HCT116 (cell line): ENCODE measurements around the gene RIMS1. TPM values are rescaled to one million over a fixed set of nuclear protein-coding genes. Genes with fewer than 3 reads are reported as not detected.

Source experiments
- ATAC-seq: fragments of 200-7000 bp; cut with Tn5 transposase; 2 replicates; pipeline ENCODE4 v1.9.1; 2020; ENCODE audit warnings: mild to moderate bottlenecking, moderate library complexity
- BruUV-seq: library from RNA; stranded (reverse); fragments of 400-500 nt; replicated peaks from 2 replicates; lab custom pipeline; 2021; lab: Mats Ljungman, UMichigan
- CTCF ChIA-PET: fragments of 300-600 bp; sonication (Branson Sonifier 250); formaldehyde crosslinking; loops from one replicate; lab custom pipeline; 2021; ENCODE audit warnings: antibody characterized with exemption; lab: Charles Lee
- POLR2A ChIA-PET: fragments of 300-600, 350-600 bp; sonication (Branson Sonifier 250); formaldehyde crosslinking; loops from one replicate; lab custom pipeline; 2021; ENCODE audit warnings: antibody characterized with exemption; lab: Charles Lee
- RAD21 ChIA-PET, 2 experiments: fragments of 300-600 bp; sonication (Branson Sonifier 250); formaldehyde crosslinking; loops; one replicate each; lab custom pipeline; 2023; ENCODE audit warnings: low total read pairs in 2 of 2; ENCODE audit not compliant: uncharacterized antibody in 2 of 2, unreplicated experiment in 2 of 2, low non-redundant PET in 1 of 2; lab: Charles Lee
- DNase-seq: peaks from one replicate; pipeline ENCODE4 v3.0.0-alpha.2; 2010; ENCODE audit warnings: low read depth, low spot score
- H2AFZ ChIP-seq: fragments of 200-600 bp; shearing (Covaris generic), sonication (generic); 2 replicates; pipeline ENCODE4 v1.6.1; 2017; ENCODE audit warnings: low read depth, mixed run types, mixed read lengths, antibody characterized with exemption, low read length; ENCODE audit not compliant: poor library complexity, severe bottlenecking
- H3K27ac ChIP-seq: 2 replicates; pipeline ENCODE4 v1.5.1; 2012; ENCODE audit warnings: low read depth, low read length
- H3K27me3 ChIP-seq: fragments of 200-600 bp; sonication (generic); 2 replicates; pipeline ENCODE4 v1.6.1; 2016; ENCODE audit warnings: mixed run types, low read length, mixed read lengths; ENCODE audit not compliant: insufficient read depth
- H3K36me3 ChIP-seq, 2 experiments: fragments of 200-500 bp in 1 of 2; fragments of 200-600 bp in 1 of 2; sonication (Bioruptor generic) in 1 of 2; sonication (generic) in 1 of 2; 2 replicates each; pipeline versions ENCODE4 v1.5.1 to v1.6.1; 2014 to 2016; ENCODE audit warnings: low read length in 2 of 2, inconsistent platforms in 1 of 2, mixed read lengths in 1 of 2, mixed run types in 1 of 2; ENCODE audit not compliant: insufficient read depth in 2 of 2, control insufficient read depth in 1 of 2
- H3K4me1 ChIP-seq, 2 experiments: fragments of 200-600 bp in 1 of 2; sonication (generic) in 1 of 2; 2 replicates each; pipeline versions ENCODE4 v1.5.1 to v1.6.1; 2012 to 2017; ENCODE audit warnings: low read length in 2 of 2, inconsistent platforms in 1 of 2, mild to moderate bottlenecking in 1 of 2, mixed read lengths in 1 of 2, mixed run types in 1 of 2, moderate library complexity in 1 of 2; ENCODE audit not compliant: insufficient read depth in 2 of 2, control insufficient read depth in 1 of 2
- H3K4me2 ChIP-seq: fragments of 200-600 bp; sonication (generic); 2 replicates; pipeline ENCODE4 v1.6.1; 2017; ENCODE audit warnings: mixed run types, low read length, mixed read lengths
- H3K4me3 ChIP-seq, 2 experiments: fragments of 200-600 bp in 1 of 2; sonication (generic) in 1 of 2; replicated peaks in 1 of 2; 2 replicates each; pipeline ENCODE4 v1.5.1; 2011 to 2016; ENCODE audit warnings: low read length in 2 of 2, control low read depth in 1 of 2, low read depth in 1 of 2, mild to moderate bottlenecking in 1 of 2, mixed read lengths in 1 of 2, mixed run types in 1 of 2
- H3K79me2 ChIP-seq: fragments of 200-600 bp; sonication (generic); 2 replicates; pipeline ENCODE4 v1.6.1; 2017; ENCODE audit warnings: mild to moderate bottlenecking, mixed run types, low read length, moderate library complexity, mixed read lengths; ENCODE audit not compliant: insufficient read depth
- H3K9ac ChIP-seq: fragments of 200-600 bp; sonication (generic); 2 replicates; pipeline ENCODE4 v1.6.1; 2016; ENCODE audit warnings: low read length, mixed read lengths
- H3K9me2 ChIP-seq: fragments of 200-600 bp; sonication (generic), shearing (Covaris generic); 2 replicates; pipeline ENCODE4 v1.6.1; 2017; ENCODE audit warnings: mixed run types, mild to moderate bottlenecking, moderate library complexity; ENCODE audit not compliant: insufficient read depth
- H3K9me3 ChIP-seq, 2 experiments: fragments of 200-500 bp in 1 of 2; fragments of 200-600 bp in 1 of 2; sonication (Bioruptor generic) in 1 of 2; sonication (generic) in 1 of 2; 2 replicates each; pipeline ENCODE4 v1.6.1; 2014 to 2017; ENCODE audit warnings: low read length in 2 of 2, mixed read lengths in 2 of 2, inconsistent platforms in 1 of 2, low read depth in 1 of 2, mild to moderate bottlenecking in 1 of 2, mixed run types in 1 of 2, moderate library complexity in 1 of 2; ENCODE audit not compliant: control insufficient read depth in 1 of 2, insufficient read depth in 1 of 2
- H4K20me1 ChIP-seq: fragments of 200-600 bp; sonication (generic), shearing (Covaris generic); 2 replicates; pipeline ENCODE4 v1.6.1; 2017; ENCODE audit warnings: mixed run types, mild to moderate bottlenecking, moderate library complexity; ENCODE audit not compliant: insufficient read depth
- POLR2A ChIP-seq: IDR thresholded peaks from 2 replicates; pipeline ENCODE4 v1.7.0; 2011; ENCODE audit warnings: borderline replicate concordance; ENCODE audit not compliant: insufficient read depth, insufficient read length; ENCODE audit errors: extremely low read depth
- REST ChIP-seq: IDR thresholded peaks from 2 replicates; pipeline ENCODE4 v1.6.1; 2012; ENCODE audit warnings: low read depth
- SIN3A ChIP-seq: IDR thresholded peaks from 2 replicates; pipeline ENCODE4 v1.6.1; 2012; ENCODE audit warnings: low read depth
- SP1 ChIP-seq: IDR thresholded peaks from 2 replicates; pipeline ENCODE4 v1.6.1; 2012; ENCODE audit warnings: low read depth
- YY1 ChIP-seq: IDR thresholded peaks from 2 replicates; pipeline ENCODE4 v1.6.1; 2011; ENCODE audit warnings: low read length, low read depth, moderate library complexity, mild to moderate bottlenecking; ENCODE audit not compliant: insufficient replicate concordance; ENCODE audit errors: extremely low read depth
- intact Hi-C: fragments of 100-400 bp; cut with micrococcal nuclease; formaldehyde crosslinking; loops from 2 replicates; pipeline ENCODE4 v1.10.0; 2022
- total RNA-seq: library from RNA; stranded (reverse); gene quantifications from one replicate; pipeline ENCODE4 v1.2.1, GENCODE V29; 2021; ENCODE audit not compliant: unreplicated experiment
- TF ChIP-seq, protein P1 (sequence below), 3 experiments: fragments of 200-600 bp in 1 of 3; sonication (generic) in 1 of 3; IDR thresholded peaks in 2 of 3; conservative IDR thresholded peaks in 1 of 3; 2 replicates each; pipeline ENCODE4 v1.5.1; 2012 to 2017; ENCODE audit warnings: low read depth in 2 of 3, low read length in 2 of 3, antibody characterized with exemption in 1 of 3, borderline replicate concordance in 1 of 3, control low read depth in 1 of 3, mild to moderate bottlenecking in 1 of 3, mixed read lengths in 1 of 3, mixed run types in 1 of 3, moderate library complexity in 1 of 3; ENCODE audit not compliant: insufficient read depth in 1 of 3

The RIMS1 gene
- total RNA-seq, 1 experiment from 2014 or later = not detected

DNA sequence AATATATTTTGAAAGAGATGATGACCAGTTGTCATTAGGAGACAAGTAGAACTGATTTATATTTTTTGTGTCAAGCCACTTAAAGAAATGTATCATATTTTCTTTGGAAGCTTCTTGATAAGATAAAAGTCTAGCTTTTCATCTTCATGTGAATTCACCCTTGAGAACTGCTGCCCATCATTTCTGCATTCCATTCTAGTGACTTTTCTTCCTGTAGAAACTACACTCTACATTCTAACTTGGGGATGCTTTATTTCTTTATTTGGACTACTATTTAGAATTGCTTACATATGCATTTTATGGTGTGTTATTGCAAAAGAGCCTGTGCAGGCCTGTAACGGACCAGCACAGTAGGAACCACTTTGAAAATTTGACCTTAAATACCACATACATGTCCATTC, 400.6 kb downstream of the RIMS1 start (continued):
- TF ChIP-seq, protein P1, sequence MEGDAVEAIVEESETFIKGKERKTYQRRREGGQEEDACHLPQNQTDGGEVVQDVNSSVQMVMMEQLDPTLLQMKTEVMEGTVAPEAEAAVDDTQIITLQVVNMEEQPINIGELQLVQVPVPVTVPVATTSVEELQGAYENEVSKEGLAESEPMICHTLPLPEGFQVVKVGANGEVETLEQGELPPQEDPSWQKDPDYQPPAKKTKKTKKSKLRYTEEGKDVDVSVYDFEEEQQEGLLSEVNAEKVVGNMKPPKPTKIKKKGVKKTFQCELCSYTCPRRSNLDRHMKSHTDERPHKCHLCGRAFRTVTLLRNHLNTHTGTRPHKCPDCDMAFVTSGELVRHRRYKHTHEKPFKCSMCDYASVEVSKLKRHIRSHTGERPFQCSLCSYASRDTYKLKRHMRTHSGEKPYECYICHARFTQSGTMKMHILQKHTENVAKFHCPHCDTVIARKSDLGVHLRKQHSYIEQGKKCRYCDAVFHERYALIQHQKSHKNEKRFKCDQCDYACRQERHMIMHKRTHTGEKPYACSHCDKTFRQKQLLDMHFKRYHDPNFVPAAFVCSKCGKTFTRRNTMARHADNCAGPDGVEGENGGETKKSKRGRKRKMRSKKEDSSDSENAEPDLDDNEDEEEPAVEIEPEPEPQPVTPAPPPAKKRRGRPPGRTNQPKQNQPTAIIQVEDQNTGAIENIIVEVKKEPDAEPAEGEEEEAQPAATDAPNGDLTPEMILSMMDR (IDR thresholded peaks at IDR 0.05 in 2 of 3, conservative IDR thresholded peaks at IDR 0.05 in 1 of 3; ENCODE audit: borderline replicate concordance in 1 of 3, insufficient read depth in 1 of 3, low read depth in 2 of 3, low read length in 2 of 3) = no peak
- no peak for TF ChIP-seq YY1
- TF ChIP-seq POLR2A = no peak
- TF ChIP-seq, all 23 proteins: peak for 0

GRCh38 chr6:72287801-72288200, 401.5 kb downstream of the RIMS1 start:
- no peaks in the 10 kb centered on the region for H3K9me3 ChIP-seq

More at GRCh38 chr6:72287801-72288200, 401.5 kb downstream of the RIMS1 start:
- TF ChIP-seq SIN3A (no peak), YY1 (no peak), SP1 (no peak), REST (no peak)
- no peaks in the 10 kb centered on the region for H3K36me3 ChIP-seq
- no peak overlapping the region for H3K27ac ChIP-seq
- H3K4me2 ChIP-seq = no peak overlapping the region
- intact Hi-C loops = no loop called here
- ATAC-seq (no peak), DNase-seq (no peak)
- no peak overlapping the region for H3K4me3 ChIP-seq
- no peaks in the 10 kb centered on the region for H3K9me2 ChIP-seq
- H4K20me1 ChIP-seq = no peaks in the 10 kb centered on the region
- H3K79me2 ChIP-seq = no peaks in the 10 kb centered on the region
- RAD21 ChIA-PET = no interaction called here
- POLR2A ChIA-PET = no interaction called here
- H3K9ac ChIP-seq = no peak overlapping the region
- no TSS peak for BruUV-seq
- 0 out of 2 replicates have a peak, but pooled peaks cover 6% of the 10 kb centered on the region for H3K27me3 ChIP-seq
- CTCF ChIA-PET = no interaction called here
- no peaks in the 10 kb centered on the region for H3K4me1 ChIP-seq
- no peak overlapping the region for H2AFZ ChIP-seq
